ENCODE measurements around the gene CLSTN2.

- no peak for TF ChIP-seq ELF4 (IDR thresholded peaks at IDR 0.05)
- TF ChIP-seq FOXM1 (IDR thresholded peaks at IDR 0.05; ENCODE audit: borderline replicate concordance), result no peak
- no peak for TF ChIP-seq LEF1 (IDR thresholded peaks at IDR 0.05; ENCODE audit: borderline replicate concordance)
- TF ChIP-seq FOXA1 (IDR thresholded peaks at IDR 0.05), result no peak
- TF ChIP-seq L3MBTL2 (conservative IDR thresholded peaks at IDR 0.05), result no peak
- TF ChIP-seq SP1 (IDR thresholded peaks at IDR 0.05), result no peak
- TF ChIP-seq CTBP1 (IDR thresholded peaks at IDR 0.05; ENCODE audit: borderline replicate concordance), result no peak
- TF ChIP-seq TARDBP (IDR thresholded peaks at IDR 0.05), result no peak
- no peak for TF ChIP-seq BHLHE40 (IDR thresholded peaks at IDR 0.05; ENCODE audit: borderline replicate concordance)
Measured at GRCh38 chr3:140555666-140556065, 620.7 kb downstream of the CLSTN2 start.

Measured in HEK293T (cell line).